Vagina (tissue), 2 donors: ENCODE measurements around the gene SOCS3.

Experiments used
- POLR2A ChIP-seq, 2 donors: fragments of 450-650 bp; IDR thresholded peaks; one replicate each; pipeline ENCODE4 v1.6.1; 2017; ENCODE audit warnings: antibody characterized with exemption in 2 of 2, mild to moderate bottlenecking in 2 of 2, moderate library complexity in 2 of 2
- POLR2AphosphoS5 ChIP-seq, 2 donors: sonication (generic); formaldehyde crosslinking; IDR thresholded peaks; one replicate each; pipeline ENCODE4 v1.9.0; 2017; ENCODE audit warnings: antibody characterized with exemption in 2 of 2, mild to moderate bottlenecking in 2 of 2, low read depth in 1 of 2; ENCODE audit not compliant: insufficient read depth in 1 of 2
- TF ChIP-seq, protein P1 (sequence below), 3 experiments: fragments of 450-650 bp in 2 of 3; fragments of 200-600 bp in 1 of 3; sonication (generic) in 1 of 3; IDR thresholded peaks; one replicate each; pipeline ENCODE4 v1.5.1; 2017 to 2019; ENCODE audit warnings: antibody characterized with exemption in 3 of 3, mild to moderate bottlenecking in 2 of 3, moderate library complexity in 2 of 3

- TF ChIP-seq, protein P1, sequence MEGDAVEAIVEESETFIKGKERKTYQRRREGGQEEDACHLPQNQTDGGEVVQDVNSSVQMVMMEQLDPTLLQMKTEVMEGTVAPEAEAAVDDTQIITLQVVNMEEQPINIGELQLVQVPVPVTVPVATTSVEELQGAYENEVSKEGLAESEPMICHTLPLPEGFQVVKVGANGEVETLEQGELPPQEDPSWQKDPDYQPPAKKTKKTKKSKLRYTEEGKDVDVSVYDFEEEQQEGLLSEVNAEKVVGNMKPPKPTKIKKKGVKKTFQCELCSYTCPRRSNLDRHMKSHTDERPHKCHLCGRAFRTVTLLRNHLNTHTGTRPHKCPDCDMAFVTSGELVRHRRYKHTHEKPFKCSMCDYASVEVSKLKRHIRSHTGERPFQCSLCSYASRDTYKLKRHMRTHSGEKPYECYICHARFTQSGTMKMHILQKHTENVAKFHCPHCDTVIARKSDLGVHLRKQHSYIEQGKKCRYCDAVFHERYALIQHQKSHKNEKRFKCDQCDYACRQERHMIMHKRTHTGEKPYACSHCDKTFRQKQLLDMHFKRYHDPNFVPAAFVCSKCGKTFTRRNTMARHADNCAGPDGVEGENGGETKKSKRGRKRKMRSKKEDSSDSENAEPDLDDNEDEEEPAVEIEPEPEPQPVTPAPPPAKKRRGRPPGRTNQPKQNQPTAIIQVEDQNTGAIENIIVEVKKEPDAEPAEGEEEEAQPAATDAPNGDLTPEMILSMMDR (IDR thresholded peaks at IDR 0.05), result no peak
- TF ChIP-seq POLR2A (IDR thresholded peaks at IDR 0.05) (no peak), POLR2AphosphoS5 (IDR thresholded peaks at IDR 0.05; ENCODE audit: insufficient read depth in 1 of 2, low read depth in 1 of 2) (no peak)
These were observed 43.6 kb downstream of the SOCS3 start for GRCh38 chr17:78316115-78316866.
